Activated CD4-positive, alpha-beta T cell treated with anti-CD3 and anti-CD28 coated beads, Interleukin-2, amount 10 ng/mL, durations not matched to agents 24 days and 14 days (primary cell): ENCODE results near the gene DSCAM. TPM values are rescaled to one million over a fixed set of nuclear protein-coding genes. Genes with fewer than 3 reads are reported as not detected.
"Not testable (repeated sequence)": the region's sequence is repeated elsewhere in the genome, so short reads cannot be mapped to it uniquely, and the experiment has no call there.

ENCODE experiments used
- DNase-seq: peaks from one replicate; pipeline ENCODE4 v3.0.0; 2022
- H3K27ac Mint-ChIP-seq: one replicate; pipeline ENCODE4 v1.8.0; 2022; ENCODE audit warnings: mild to moderate bottlenecking, mixed read lengths
- H3K27me3 Mint-ChIP-seq: one replicate; pipeline ENCODE4 v1.8.0; 2022; ENCODE audit warnings: mixed read lengths
- H3K36me3 Mint-ChIP-seq: one replicate; pipeline ENCODE4 v1.8.0; 2022; ENCODE audit warnings: low read depth, mild to moderate bottlenecking, mixed read lengths
- H3K4me1 Mint-ChIP-seq: one replicate; pipeline ENCODE4 v1.8.0; 2021; ENCODE audit warnings: mixed read lengths
- H3K4me3 Mint-ChIP-seq: one replicate; pipeline ENCODE4 v1.8.0; 2022; ENCODE audit warnings: mild to moderate bottlenecking, moderate library complexity, mixed read lengths
- H3K9me3 Mint-ChIP-seq: one replicate; pipeline ENCODE4 v1.8.0; 2021; ENCODE audit warnings: mixed read lengths
- intact Hi-C: fragments of 100-400 bp; cut with micrococcal nuclease; formaldehyde crosslinking; loops from one replicate; pipeline ENCODE4 v1.15.1; 2023
- total RNA-seq: library from RNA; stranded (reverse); gene quantifications from 2 replicates; pipeline ENCODE4 v1.2.3, GENCODE V29; 2022

The DSCAM gene
- total RNA-seq, 1 donor from 2014 or later = not detected

- intact Hi-C loops = no loop called here
- no peak for DNase-seq
- H3K27ac Mint-ChIP-seq = no peak overlapping the region
- H3K27me3 Mint-ChIP-seq = no peaks in the 10 kb centered on the region
- no peaks in the 10 kb centered on the region for H3K36me3 Mint-ChIP-seq
- no peaks in the 10 kb centered on the region for H3K9me3 Mint-ChIP-seq
- H3K4me1 Mint-ChIP-seq = no peaks in the 10 kb centered on the region
- H3K4me3 Mint-ChIP-seq = no peak overlapping the region
These were observed 392.9 kb downstream of the DSCAM start for GRCh38 chr21:40454057-40454456.

DNA sequence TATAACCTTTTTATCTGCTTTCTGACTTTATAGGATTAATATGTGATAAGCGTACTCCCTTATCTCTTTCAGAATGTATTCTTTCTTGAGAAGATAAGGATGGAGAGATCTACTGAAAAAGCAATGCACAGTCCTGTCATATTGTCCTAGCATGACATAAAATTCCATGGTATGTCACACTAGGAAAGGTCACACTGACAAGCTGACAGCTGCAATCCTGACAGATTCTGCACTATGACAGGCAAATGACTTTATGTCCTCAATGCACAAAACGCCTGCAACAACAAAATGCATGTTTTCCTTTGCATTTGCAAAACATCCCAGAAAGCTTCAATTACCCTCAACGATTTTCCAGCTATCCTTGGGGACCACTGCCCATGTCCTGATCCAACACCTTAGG lies 393.8 kb downstream of the DSCAM start:
- Mint-ChIP-seq H3K4me1 (no peaks in the 10 kb centered on the region), H3K27ac (no peak overlapping the region), H3K27me3 (no peaks in the 10 kb centered on the region), H3K4me3 (no peak overlapping the region), H3K9me3 (no peaks in the 10 kb centered on the region), H3K36me3 (no peaks in the 10 kb centered on the region)
- DNase-seq = no peak
- intact Hi-C loops = no loop called here

DNA sequence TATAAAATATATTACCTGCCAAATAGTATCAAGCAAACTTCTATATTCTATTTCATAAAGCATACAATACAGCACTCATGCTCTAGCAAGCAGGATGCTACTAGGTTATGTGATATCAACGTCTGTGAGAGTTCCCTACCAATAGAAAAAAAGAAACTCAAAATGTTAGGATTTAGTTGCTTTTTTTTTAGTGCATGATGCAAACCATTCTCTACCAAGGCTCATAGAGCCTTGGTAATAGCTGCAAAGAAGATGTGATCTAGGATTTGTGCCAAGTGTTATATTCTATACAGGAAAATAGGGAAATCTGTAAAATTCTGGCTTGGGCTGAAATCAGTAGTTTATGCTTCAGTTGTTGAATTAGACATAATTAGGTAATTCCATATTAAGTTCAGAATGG lies 394.4 kb downstream of the DSCAM start:
- Mint-ChIP-seq H3K4me3 (no peak overlapping the region), H3K27me3 (no peaks in the 10 kb centered on the region), H3K36me3 (no peaks in the 10 kb centered on the region), H3K9me3 (no peaks in the 10 kb centered on the region), H3K4me1 (no peaks in the 10 kb centered on the region), H3K27ac (no peak overlapping the region)
- intact Hi-C loops = no loop called here
- DNase-seq = no peak

GRCh38 chr21:40447016-40447415 lies 399.9 kb downstream of the DSCAM start:
- Mint-ChIP-seq H3K27ac (no peak overlapping the region), H3K9me3 (no peaks in the 10 kb centered on the region), H3K4me3 (no peak overlapping the region), H3K27me3 (no peaks in the 10 kb centered on the region), H3K4me1 (no peaks in the 10 kb centered on the region), H3K36me3 (no peaks in the 10 kb centered on the region)
- no peak for DNase-seq
- intact Hi-C loops = no loop called here

- Mint-ChIP-seq H3K27ac (no peak overlapping the region), H3K36me3 (no peaks in the 10 kb centered on the region), H3K4me1 (no peaks in the 10 kb centered on the region), H3K9me3 (no peaks in the 10 kb centered on the region), H3K27me3 (no peaks in the 10 kb centered on the region), H3K4me3 (no peak overlapping the region)
- no peak for DNase-seq
- intact Hi-C loops = no loop called here
These were observed 401.5 kb downstream of the DSCAM start for GRCh38 chr21:40445349-40445921.

DNA sequence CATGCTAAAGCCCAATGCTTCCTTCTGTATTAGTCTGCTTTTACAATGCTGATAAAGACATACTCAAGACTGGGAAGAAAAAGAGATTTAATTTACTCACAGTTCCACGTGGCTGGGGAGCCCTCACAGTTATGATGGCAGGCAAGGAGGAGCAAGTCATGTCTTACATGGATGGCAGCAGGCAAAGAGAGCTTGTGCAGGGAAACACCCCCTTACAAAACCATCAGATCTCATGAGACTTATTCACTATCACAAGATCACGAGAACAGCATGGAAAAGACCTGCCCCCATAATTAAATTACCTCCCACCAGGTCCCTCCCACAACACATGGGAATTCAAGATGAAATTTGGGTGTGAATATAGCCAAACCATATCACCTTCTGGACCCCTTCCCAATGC lies 407.4 kb downstream of the DSCAM start:
- H3K27ac Mint-ChIP-seq, DNase-seq, H3K4me1 Mint-ChIP-seq, H3K27me3 Mint-ChIP-seq, intact Hi-C loops, H3K9me3 Mint-ChIP-seq, H3K36me3 Mint-ChIP-seq, H3K4me3 Mint-ChIP-seq: not testable (repeated sequence)

DNA sequence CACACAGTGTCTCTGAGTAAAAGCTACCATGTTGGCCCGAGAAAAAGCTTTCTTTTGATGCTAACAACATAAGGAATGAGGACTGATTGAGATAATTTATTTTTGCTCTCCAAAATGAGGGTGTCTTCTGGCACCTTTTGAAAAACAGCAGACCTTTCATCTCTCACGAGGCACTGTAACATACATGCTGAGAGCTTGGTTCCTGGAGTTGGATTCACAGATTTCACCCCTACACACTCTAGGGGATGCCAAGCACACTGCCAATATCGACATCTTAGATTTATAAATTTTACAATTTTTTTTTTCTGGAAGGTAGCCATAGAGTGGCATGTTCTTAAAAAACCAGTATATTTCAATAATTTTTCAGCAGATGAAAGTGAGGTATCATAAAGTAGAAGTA lies 408.3 kb downstream of the DSCAM start:
- peaks cover 4% of the 10 kb centered on the region for H3K9me3 Mint-ChIP-seq
- H3K36me3 Mint-ChIP-seq = no peaks in the 10 kb centered on the region
- no peak for DNase-seq
- H3K4me3 Mint-ChIP-seq = no peak overlapping the region
- H3K27ac Mint-ChIP-seq = no peak overlapping the region
- no peaks in the 10 kb centered on the region for H3K27me3 Mint-ChIP-seq
- intact Hi-C loops = no loop called here
- H3K4me1 Mint-ChIP-seq = no peaks in the 10 kb centered on the region

- Mint-ChIP-seq H3K4me1 (no peaks in the 10 kb centered on the region), H3K27ac (no peak overlapping the region), H3K9me3 (peaks cover 8% of the 10 kb centered on the region), H3K36me3 (no peaks in the 10 kb centered on the region), H3K4me3 (no peak overlapping the region), H3K27me3 (no peaks in the 10 kb centered on the region)
- DNase-seq = no peak
- intact Hi-C loops = no loop called here
These were observed 410.7 kb downstream of the DSCAM start for GRCh38 chr21:40436261-40436660.

DNA sequence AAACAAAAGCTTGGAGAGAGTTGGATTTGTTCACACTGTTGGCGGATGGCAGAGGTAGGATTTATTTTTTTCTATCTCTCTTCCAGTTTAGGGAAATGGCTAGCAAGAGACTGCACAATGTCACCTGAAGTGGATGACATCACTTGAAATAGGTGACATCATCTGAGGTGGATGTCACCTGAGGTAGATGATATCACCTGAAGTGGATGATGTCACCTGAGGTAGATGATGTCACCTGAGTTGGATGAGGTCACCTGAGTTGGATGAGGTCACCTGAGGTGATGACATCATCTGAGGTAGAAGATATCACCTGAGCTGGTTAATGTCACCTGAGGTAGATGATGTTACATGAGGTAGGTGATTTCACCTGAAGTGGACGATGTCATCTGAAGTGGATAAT lies 413.4 kb downstream of the DSCAM start:
- Mint-ChIP-seq H3K4me3 (no peak overlapping the region), H3K9me3 (peaks cover 8% of the 10 kb centered on the region), H3K27me3 (no peaks in the 10 kb centered on the region), H3K36me3 (no peaks in the 10 kb centered on the region), H3K4me1 (no peaks in the 10 kb centered on the region), H3K27ac (no peak overlapping the region)
- intact Hi-C loops = no loop called here
- DNase-seq = no peak

DNA sequence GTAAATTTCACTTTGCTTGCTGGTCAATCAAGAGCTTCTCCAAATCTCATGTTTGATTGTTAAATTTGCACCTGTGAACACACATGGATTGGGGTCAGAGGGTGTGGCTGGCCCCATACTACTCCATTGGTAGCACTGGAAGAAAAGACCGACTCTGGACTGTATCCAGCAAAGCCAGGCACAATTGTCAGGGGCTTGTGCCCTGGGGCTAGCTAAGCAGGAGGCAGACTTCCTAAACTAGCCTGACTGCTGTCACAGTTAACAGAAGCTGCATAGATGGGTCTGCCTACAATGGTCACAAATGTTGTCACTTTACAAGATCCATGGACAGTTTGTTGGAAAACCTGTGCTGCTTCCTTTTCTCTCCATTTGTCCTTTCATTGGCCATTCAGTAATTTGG lies 421.0 kb downstream of the DSCAM start:
- no peak overlapping the region for H3K4me3 Mint-ChIP-seq
- no peak for DNase-seq
- no peaks in the 10 kb centered on the region for H3K27me3 Mint-ChIP-seq
- peaks cover 1% of the 10 kb centered on the region for H3K9me3 Mint-ChIP-seq
- intact Hi-C loops = no loop called here
- H3K27ac Mint-ChIP-seq = no peak overlapping the region
- no peaks in the 10 kb centered on the region for H3K36me3 Mint-ChIP-seq
- H3K4me1 Mint-ChIP-seq = no peaks in the 10 kb centered on the region

- Mint-ChIP-seq H3K27me3 (no peaks in the 10 kb centered on the region), H3K4me3 (no peak overlapping the region), H3K4me1 (no peaks in the 10 kb centered on the region), H3K27ac (no peak overlapping the region), H3K36me3 (no peaks in the 10 kb centered on the region), H3K9me3 (peaks cover 8% of the 10 kb centered on the region)
- no peak for DNase-seq
- intact Hi-C loops = no loop called here
These were observed 423.9 kb downstream of the DSCAM start for GRCh38 chr21:40422896-40423635.

- intact Hi-C loops = no loop called here
- Mint-ChIP-seq H3K4me3 (no peak overlapping the region), H3K4me1 (no peaks in the 10 kb centered on the region), H3K9me3 (peaks cover 8% of the 10 kb centered on the region), H3K27ac (no peak overlapping the region), H3K36me3 (no peaks in the 10 kb centered on the region), H3K27me3 (no peaks in the 10 kb centered on the region)
- no peak for DNase-seq
These were observed 425.8 kb downstream of the DSCAM start for GRCh38 chr21:40421121-40421520.

DNA sequence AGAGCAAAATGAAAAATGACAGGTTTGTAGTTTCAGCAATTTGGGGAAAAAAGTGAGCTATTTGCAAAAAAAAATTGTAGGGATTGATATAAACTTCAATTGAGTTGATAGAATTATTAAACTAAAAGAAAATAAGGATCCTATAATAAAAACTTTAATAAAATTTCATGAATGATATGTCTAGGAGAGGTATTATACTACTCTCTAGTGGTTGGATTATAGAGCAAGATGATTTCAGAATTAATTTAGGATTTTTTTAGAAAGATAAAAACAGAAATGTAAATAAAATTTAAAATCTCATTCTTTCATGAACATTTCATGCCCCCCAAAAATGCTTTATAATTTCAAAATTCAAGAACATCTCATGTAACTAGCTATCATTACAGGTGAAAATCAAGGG lies 430.4 kb downstream of the DSCAM start:
- no peak overlapping the region for H3K4me3 Mint-ChIP-seq
- DNase-seq = no peak
- H3K27me3 Mint-ChIP-seq = no peaks in the 10 kb centered on the region
- H3K9me3 Mint-ChIP-seq = peaks cover 8% of the 10 kb centered on the region
- H3K27ac Mint-ChIP-seq = no peak overlapping the region
- H3K4me1 Mint-ChIP-seq = no peaks in the 10 kb centered on the region
- intact Hi-C loops = no loop called here
- no peaks in the 10 kb centered on the region for H3K36me3 Mint-ChIP-seq

DNA sequence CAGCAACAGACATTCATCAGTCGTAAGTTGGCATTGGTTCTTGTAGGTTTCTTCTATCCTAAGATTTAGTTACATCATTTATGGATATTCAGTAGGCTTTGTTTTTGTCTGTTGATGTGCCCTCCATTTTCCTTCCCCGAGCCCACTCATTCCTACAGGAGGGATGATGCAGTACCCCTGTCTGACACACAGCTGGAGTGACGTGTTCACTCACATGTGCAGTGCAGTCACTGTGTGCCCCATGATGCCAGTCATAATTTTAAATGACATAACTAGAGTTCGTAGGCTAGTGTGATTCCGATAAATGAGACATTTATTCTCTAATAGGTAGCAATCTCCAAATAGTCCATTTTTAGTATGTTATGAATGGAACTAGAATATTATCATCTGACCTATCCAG lies 438.4 kb downstream of the DSCAM start:
- no peaks in the 10 kb centered on the region for H3K27me3 Mint-ChIP-seq
- H3K27ac Mint-ChIP-seq = no peak overlapping the region
- no peaks in the 10 kb centered on the region for H3K36me3 Mint-ChIP-seq
- intact Hi-C loops = no loop called here
- no peaks in the 10 kb centered on the region for H3K9me3 Mint-ChIP-seq
- H3K4me3 Mint-ChIP-seq = no peak overlapping the region
- DNase-seq = no peak
- no peaks in the 10 kb centered on the region for H3K4me1 Mint-ChIP-seq

- no peaks in the 10 kb centered on the region for H3K9me3 Mint-ChIP-seq
- H3K4me3 Mint-ChIP-seq = no peak overlapping the region
- no peaks in the 10 kb centered on the region for H3K27me3 Mint-ChIP-seq
- DNase-seq = no peak
- no peaks in the 10 kb centered on the region for H3K4me1 Mint-ChIP-seq
- intact Hi-C loops = no loop called here
- no peaks in the 10 kb centered on the region for H3K36me3 Mint-ChIP-seq
- no peak overlapping the region for H3K27ac Mint-ChIP-seq
These were observed 442.6 kb downstream of the DSCAM start for GRCh38 chr21:40404396-40404800.
